ENCODE results near the gene ZNF521. TPM values are rescaled to one million over a fixed set of nuclear protein-coding genes. Genes with fewer than 3 reads are reported as not detected.
"Not testable (repeated sequence)": the region's sequence is repeated elsewhere in the genome, so short reads cannot be mapped to it uniquely, and the experiment has no call there.

The ZNF521 gene
- total and polyA plus RNA-seq, 2 experiments from 2014 or later, result 3.1 to 9.2 TPM

DNA sequence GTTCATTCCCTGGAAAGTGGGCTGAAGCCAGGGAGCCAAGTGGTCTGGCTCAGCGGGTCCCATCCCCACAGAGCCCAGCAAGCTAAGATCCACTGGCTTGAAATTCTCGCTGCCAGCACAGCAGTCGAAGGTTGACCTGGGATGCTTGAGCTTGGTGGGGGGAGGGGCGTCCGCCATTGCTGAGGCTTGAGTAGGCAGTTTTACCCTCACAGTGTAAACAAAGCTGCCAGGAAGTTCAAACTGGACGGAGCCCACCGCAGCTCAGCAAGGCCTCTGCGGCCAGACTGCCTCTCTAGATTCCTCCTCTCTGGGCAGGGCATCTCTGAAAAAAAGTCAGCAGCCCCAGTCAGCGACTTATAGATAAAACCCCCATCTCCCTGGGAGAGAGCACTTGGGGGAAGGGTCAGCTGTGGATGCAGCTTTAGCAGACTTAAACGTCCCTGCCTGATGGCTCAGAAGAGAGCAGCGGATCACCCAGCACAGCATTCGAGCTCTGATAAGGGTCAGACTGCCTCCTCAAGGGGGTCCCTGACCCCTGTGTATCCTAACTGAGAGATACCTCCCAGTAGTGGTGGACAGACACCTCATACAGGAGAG, 84.9 kb downstream of the ZNF521 start:
- H3K36me3 ChIP-seq (ENCODE audit: insufficient read depth); H3K4me3 ChIP-seq; H4K20me1 ChIP-seq (replicated peaks; ENCODE audit: insufficient read depth); H3K27ac ChIP-seq (ENCODE audit: low read depth); H3K9me2 ChIP-seq (ENCODE audit: insufficient read depth); H3F3A ChIP-seq (replicated peaks; ENCODE audit: low read depth); H3K4me3 Mint-ChIP-seq; H3K27me3 Mint-ChIP-seq (ENCODE audit: insufficient read depth, low read depth, poor library complexity); H3K36me3 Mint-ChIP-seq (ENCODE audit: low read depth); H3K79me2 ChIP-seq (replicated peaks; ENCODE audit: insufficient read depth); H3K9me3 Mint-ChIP-seq; H3K27me3 ChIP-seq (ENCODE audit: insufficient read depth): not testable (repeated sequence)
- H2AFZ ChIP-seq, result peak overlapping the region; percentile 50
- peaks cover 29% of the 10 kb centered on the region for H3K4me1 ChIP-seq (ENCODE audit: insufficient read depth)
- Mint-ChIP-seq H3K27ac (peak overlapping the region; percentile 71; the same call in 1 of the 2 replicates), H3K4me1 (peaks cover 41% of the 10 kb centered on the region)
- ATAC-seq (peak; percentile 39), DNase-seq (ENCODE audit: low spot score) (peak; percentile 25)
- peak overlapping the region; percentile 70 for H3K4me2 ChIP-seq

DNA sequence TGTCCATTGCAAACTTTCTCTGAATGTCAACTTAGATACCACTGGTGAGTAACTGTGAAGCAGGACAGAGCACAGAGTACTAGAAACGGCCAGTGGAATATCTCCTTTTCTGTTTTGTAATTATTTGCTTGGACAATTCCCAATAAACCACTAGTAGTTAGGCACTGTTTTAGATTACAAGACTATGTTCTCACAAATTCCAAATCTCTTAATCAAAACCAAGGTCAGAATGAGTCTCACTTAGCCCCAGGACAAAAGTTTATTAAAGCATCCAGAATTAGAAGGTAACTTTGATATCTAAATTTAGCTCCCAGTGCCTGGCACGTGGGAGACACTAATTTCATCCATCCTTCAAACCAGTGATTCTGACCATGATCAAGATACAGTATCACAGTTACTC, 89.0 kb downstream of the ZNF521 start:
- peaks cover 34% of the 10 kb centered on the region for H3K4me1 Mint-ChIP-seq
- H3K9me3 Mint-ChIP-seq, result no peaks in the 10 kb centered on the region
- H4K20me1 ChIP-seq (replicated peaks; ENCODE audit: insufficient read depth), result no peaks in the 10 kb centered on the region
- no peak overlapping the region for H3K27ac ChIP-seq (ENCODE audit: low read depth)
- H3K27me3 ChIP-seq (ENCODE audit: insufficient read depth), result no peaks in the 10 kb centered on the region
- H2AFZ ChIP-seq, result no peak overlapping the region
- DNase-seq (ENCODE audit: low spot score) (no peak), ATAC-seq (no peak)
- no peaks in the 10 kb centered on the region for H3F3A ChIP-seq (replicated peaks; ENCODE audit: low read depth)
- no peak overlapping the region for H3K4me2 ChIP-seq
- peaks cover 27% of the 10 kb centered on the region for H3K4me1 ChIP-seq (ENCODE audit: insufficient read depth)
- H3K9me2 ChIP-seq (ENCODE audit: insufficient read depth), result no peaks in the 10 kb centered on the region
- TF ChIP-seq JUNB (IDR thresholded peaks at IDR 0.05; ENCODE audit: unreplicated experiment) (no peak), ZNF331 (CRISPR knock-in tag; IDR thresholded peaks at IDR 0.05; ENCODE audit: low read depth) (no peak), EZH2 (IDR thresholded peaks at IDR 0.05; ENCODE audit: low read depth, unreplicated experiment) (no peak)
- H3K36me3 ChIP-seq (ENCODE audit: insufficient read depth), result no peaks in the 10 kb centered on the region
- no peaks in the 10 kb centered on the region for H3K36me3 Mint-ChIP-seq (ENCODE audit: low read depth)
- peaks cover 2% of the 10 kb centered on the region for H3K27me3 Mint-ChIP-seq (ENCODE audit: insufficient read depth, low read depth, poor library complexity)
- H3K79me2 ChIP-seq (replicated peaks; ENCODE audit: insufficient read depth), result no peaks in the 10 kb centered on the region
- no peak overlapping the region for H3K27ac Mint-ChIP-seq
- no peak overlapping the region for H3K4me3 ChIP-seq
- H3K4me3 Mint-ChIP-seq, result no peak overlapping the region

DNA sequence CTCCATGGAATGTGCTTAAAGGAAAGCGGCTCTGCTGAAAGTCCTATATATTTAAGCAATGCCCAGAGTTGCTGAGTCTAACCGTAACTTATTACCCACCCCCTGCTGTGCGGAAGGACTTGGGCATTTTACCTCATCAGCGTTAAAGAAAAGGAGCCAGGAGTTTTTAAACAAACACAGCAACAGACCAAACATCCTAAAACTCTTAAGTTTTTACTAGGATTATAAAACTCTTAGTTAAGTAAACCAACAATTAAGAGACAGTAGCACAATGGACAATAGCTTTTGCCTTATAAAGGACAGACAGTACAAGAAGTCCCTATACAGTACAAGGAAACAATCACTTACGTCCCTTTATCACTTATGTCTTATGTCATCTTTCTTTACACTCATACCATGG, 90.2 kb downstream of the ZNF521 start:
- no peaks in the 10 kb centered on the region for H3K79me2 ChIP-seq (replicated peaks; ENCODE audit: insufficient read depth)
- no peak overlapping the region for H2AFZ ChIP-seq
- no peaks in the 10 kb centered on the region for H3K9me2 ChIP-seq (ENCODE audit: insufficient read depth)
- H3K4me1 ChIP-seq (ENCODE audit: insufficient read depth), result peaks cover 18% of the 10 kb centered on the region
- ATAC-seq, result no peak
- Mint-ChIP-seq H3K36me3 (ENCODE audit: low read depth) (no peaks in the 10 kb centered on the region), H3K4me1 (peaks cover 23% of the 10 kb centered on the region), H3K27ac (no peak overlapping the region), H3K27me3 (ENCODE audit: insufficient read depth, low read depth, poor library complexity) (peaks cover 2% of the 10 kb centered on the region), H3K4me3 (no peak overlapping the region), H3K9me3 (no peaks in the 10 kb centered on the region)
- H3K4me3 ChIP-seq, result no peak overlapping the region
- no peaks in the 10 kb centered on the region for H3K36me3 ChIP-seq (ENCODE audit: insufficient read depth)
- H3K27me3 ChIP-seq (ENCODE audit: insufficient read depth), result no peaks in the 10 kb centered on the region
- H4K20me1 ChIP-seq (replicated peaks; ENCODE audit: insufficient read depth), result no peaks in the 10 kb centered on the region
- DNase-seq (ENCODE audit: low spot score), result peak; percentile 43
- H3K4me2 ChIP-seq, result no peak overlapping the region
- H3K27ac ChIP-seq (ENCODE audit: low read depth), result no peak overlapping the region
- H3F3A ChIP-seq (replicated peaks; ENCODE audit: low read depth), result no peaks in the 10 kb centered on the region
- TF ChIP-seq, protein P1, sequence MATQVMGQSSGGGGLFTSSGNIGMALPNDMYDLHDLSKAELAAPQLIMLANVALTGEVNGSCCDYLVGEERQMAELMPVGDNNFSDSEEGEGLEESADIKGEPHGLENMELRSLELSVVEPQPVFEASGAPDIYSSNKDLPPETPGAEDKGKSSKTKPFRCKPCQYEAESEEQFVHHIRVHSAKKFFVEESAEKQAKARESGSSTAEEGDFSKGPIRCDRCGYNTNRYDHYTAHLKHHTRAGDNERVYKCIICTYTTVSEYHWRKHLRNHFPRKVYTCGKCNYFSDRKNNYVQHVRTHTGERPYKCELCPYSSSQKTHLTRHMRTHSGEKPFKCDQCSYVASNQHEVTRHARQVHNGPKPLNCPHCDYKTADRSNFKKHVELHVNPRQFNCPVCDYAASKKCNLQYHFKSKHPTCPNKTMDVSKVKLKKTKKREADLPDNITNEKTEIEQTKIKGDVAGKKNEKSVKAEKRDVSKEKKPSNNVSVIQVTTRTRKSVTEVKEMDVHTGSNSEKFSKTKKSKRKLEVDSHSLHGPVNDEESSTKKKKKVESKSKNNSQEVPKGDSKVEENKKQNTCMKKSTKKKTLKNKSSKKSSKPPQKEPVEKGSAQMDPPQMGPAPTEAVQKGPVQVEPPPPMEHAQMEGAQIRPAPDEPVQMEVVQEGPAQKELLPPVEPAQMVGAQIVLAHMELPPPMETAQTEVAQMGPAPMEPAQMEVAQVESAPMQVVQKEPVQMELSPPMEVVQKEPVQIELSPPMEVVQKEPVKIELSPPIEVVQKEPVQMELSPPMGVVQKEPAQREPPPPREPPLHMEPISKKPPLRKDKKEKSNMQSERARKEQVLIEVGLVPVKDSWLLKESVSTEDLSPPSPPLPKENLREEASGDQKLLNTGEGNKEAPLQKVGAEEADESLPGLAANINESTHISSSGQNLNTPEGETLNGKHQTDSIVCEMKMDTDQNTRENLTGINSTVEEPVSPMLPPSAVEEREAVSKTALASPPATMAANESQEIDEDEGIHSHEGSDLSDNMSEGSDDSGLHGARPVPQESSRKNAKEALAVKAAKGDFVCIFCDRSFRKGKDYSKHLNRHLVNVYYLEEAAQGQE (IDR thresholded peaks at IDR 0.05; ENCODE audit: unreplicated experiment), result no peak
- TF ChIP-seq, protein P2, sequence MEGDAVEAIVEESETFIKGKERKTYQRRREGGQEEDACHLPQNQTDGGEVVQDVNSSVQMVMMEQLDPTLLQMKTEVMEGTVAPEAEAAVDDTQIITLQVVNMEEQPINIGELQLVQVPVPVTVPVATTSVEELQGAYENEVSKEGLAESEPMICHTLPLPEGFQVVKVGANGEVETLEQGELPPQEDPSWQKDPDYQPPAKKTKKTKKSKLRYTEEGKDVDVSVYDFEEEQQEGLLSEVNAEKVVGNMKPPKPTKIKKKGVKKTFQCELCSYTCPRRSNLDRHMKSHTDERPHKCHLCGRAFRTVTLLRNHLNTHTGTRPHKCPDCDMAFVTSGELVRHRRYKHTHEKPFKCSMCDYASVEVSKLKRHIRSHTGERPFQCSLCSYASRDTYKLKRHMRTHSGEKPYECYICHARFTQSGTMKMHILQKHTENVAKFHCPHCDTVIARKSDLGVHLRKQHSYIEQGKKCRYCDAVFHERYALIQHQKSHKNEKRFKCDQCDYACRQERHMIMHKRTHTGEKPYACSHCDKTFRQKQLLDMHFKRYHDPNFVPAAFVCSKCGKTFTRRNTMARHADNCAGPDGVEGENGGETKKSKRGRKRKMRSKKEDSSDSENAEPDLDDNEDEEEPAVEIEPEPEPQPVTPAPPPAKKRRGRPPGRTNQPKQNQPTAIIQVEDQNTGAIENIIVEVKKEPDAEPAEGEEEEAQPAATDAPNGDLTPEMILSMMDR (conservative IDR thresholded peaks at IDR 0.05; ENCODE audit: low read depth in 2 of 2), result no peak
- TF ChIP-seq ZNF331 (CRISPR knock-in tag; IDR thresholded peaks at IDR 0.05; ENCODE audit: low read depth) (no peak), POLR2AphosphoS5 (IDR thresholded peaks at IDR 0.05; ENCODE audit: low read depth) (no peak), CREB1 (CRISPR knock-in tag; IDR thresholded peaks at IDR 0.05; ENCODE audit: low read depth) (no peak), EZH2 (IDR thresholded peaks at IDR 0.05; ENCODE audit: low read depth, unreplicated experiment) (no peak), NANOG (IDR thresholded peaks at IDR 0.05; ENCODE audit: borderline replicate concordance) (no peak), ZNF114 (CRISPR knock-in tag; IDR thresholded peaks at IDR 0.05) (no peak), STAT1 (IDR thresholded peaks at IDR 0.05; ENCODE audit: unreplicated experiment) (no peak), JUNB (IDR thresholded peaks at IDR 0.05; ENCODE audit: unreplicated experiment) (no peak)

All from GM23338 (cell line).